ENCODE measurements around the gene LRSAM1.
A peak's percentile ranks its signal among the peaks of the same experiment; 100 is the strongest.

Gene LRSAM1

GRCh38 chr9:127497656-127498290, 46.5 kb downstream of the LRSAM1 start:
- no peak for DNase-seq (ENCODE audit: low spot score)

GRCh38 chr9:127498298-127498697, 47.0 kb downstream of the LRSAM1 start:
- no peak for DNase-seq (ENCODE audit: low spot score)

- no peak for DNase-seq (ENCODE audit: low spot score)
These were observed 49.1 kb downstream of the LRSAM1 start for GRCh38 chr9:127500399-127500798.

- DNase-seq (ENCODE audit: low spot score): no peak
These were observed 49.6 kb downstream of the LRSAM1 start for GRCh38 chr9:127500862-127501261.

- DNase-seq (ENCODE audit: low spot score): no peak
These were observed 50.6 kb downstream of the LRSAM1 start for GRCh38 chr9:127501821-127502343.

GRCh38 chr9:127502706-127503378, 51.5 kb downstream of the LRSAM1 start:
- DNase-seq (ENCODE audit: low spot score): no peak

- DNase-seq (ENCODE audit: low spot score): no peak
These were observed 52.1 kb downstream of the LRSAM1 start for GRCh38 chr9:127503379-127503921.

GRCh38 chr9:127503947-127504886, 52.9 kb downstream of the LRSAM1 start:
- peak; percentile 70 for DNase-seq (ENCODE audit: low spot score)

GRCh38 chr9:127504887-127505251, 53.6 kb downstream of the LRSAM1 start:
- no peak for DNase-seq (ENCODE audit: low spot score)

GRCh38 chr9:127505396-127506116, 54.2 kb downstream of the LRSAM1 start:
- no peak for DNase-seq (ENCODE audit: low spot score)

- no peak for DNase-seq (ENCODE audit: low spot score)
These were observed 55.0 kb downstream of the LRSAM1 start for GRCh38 chr9:127506117-127506813.

- no peak for DNase-seq (ENCODE audit: low spot score)
These were observed 55.8 kb downstream of the LRSAM1 start for GRCh38 chr9:127506814-127507750.

- DNase-seq (ENCODE audit: low spot score): no peak
These were observed 56.7 kb downstream of the LRSAM1 start for GRCh38 chr9:127507751-127508648.

- DNase-seq (ENCODE audit: low spot score): no peak
These were observed 57.6 kb downstream of the LRSAM1 start for GRCh38 chr9:127508901-127509260.

GRCh38 chr9:127509261-127509954, 58.1 kb downstream of the LRSAM1 start:
- DNase-seq (ENCODE audit: low spot score): no peak

GRCh38 chr9:127509955-127510299, 58.6 kb downstream of the LRSAM1 start:
- no peak for DNase-seq (ENCODE audit: low spot score)

GRCh38 chr9:127514468-127514867, 63.2 kb downstream of the LRSAM1 start:
- no peak for DNase-seq (ENCODE audit: low spot score)

GRCh38 chr9:127516835-127517607, 65.7 kb downstream of the LRSAM1 start:
- DNase-seq (ENCODE audit: low spot score): no peak
